ENCODE results near the gene WDR59.

DNA sequence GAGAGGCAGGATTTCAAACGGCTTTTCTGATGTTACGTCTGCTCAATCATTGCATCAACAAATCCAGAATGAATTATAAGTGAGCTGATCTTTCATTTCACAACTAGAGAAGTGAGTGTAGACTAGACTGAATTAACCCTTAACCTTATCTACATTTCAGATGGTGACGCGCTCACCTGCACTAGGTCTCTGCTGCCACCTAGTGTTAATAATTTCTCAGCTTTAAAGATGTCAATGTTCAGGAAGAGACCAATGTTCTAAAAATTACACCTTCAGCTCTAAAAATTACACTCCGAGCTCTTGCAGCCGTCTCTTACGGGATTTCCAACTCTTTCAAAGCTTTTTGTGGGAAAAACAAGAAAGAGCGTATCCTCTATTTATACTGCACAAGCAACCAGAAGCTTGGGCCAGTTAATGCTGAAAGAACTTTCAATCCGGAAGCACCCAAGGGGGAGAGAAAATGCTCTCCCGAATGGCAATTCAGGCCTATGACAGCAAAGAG is 122.1 kb downstream of the WDR59 start:
- TF ChIP-seq CTCF (IDR thresholded peaks at IDR 0.05 in 4 of 5, conservative IDR thresholded peaks at IDR 0.05 in 1 of 5) (peak; percentile 44 to 81 (median 66)), POLR2A (IDR thresholded peaks at IDR 0.05) (no peak)

Measured in gastrocnemius medialis (tissue), 4 donors.